ENCODE data around the gene CLSTN2. TPM values are rescaled to one million over a fixed set of nuclear protein-coding genes. Genes with fewer than 3 reads are reported as not detected.

CLSTN2 gene
- total RNA-seq, 1 experiment from 2014 or later, result 0.68 TPM

- peaks cover 2 to 7% of the 10 kb centered on the region in 2 experiments; a peak in 3 of 4 replicates for H3K4me1 Mint-ChIP-seq
- Histone ChIP-seq H3K79me2 (ENCODE audit: insufficient read depth, low read length) (no peaks in the 10 kb centered on the region), H2BK12ac (ENCODE audit: insufficient read length, low read depth, low read length) (no peak overlapping the region), H4K5ac (ENCODE audit: insufficient read length, low read depth, low read length) (no peak overlapping the region), H3K4ac (ENCODE audit: low read depth, low read length) (no peak overlapping the region), H2AK5ac (ENCODE audit: insufficient read length, low read length) (no peak overlapping the region), H3K23me2 (ENCODE audit: insufficient read length, low read depth, low read length, poor library complexity, severe bottlenecking) (no peaks in the 10 kb centered on the region), H2BK120ac (ENCODE audit: low read depth, low read length, poor library complexity, severe bottlenecking) (no peak overlapping the region), H4K20me1 (ENCODE audit: control insufficient read depth, insufficient read depth, insufficient read length) (no peaks in the 10 kb centered on the region), H3K18ac (ENCODE audit: insufficient read length, low read depth, low read length) (no peak overlapping the region), H3K9me3 (ENCODE audit: control insufficient read depth, low read depth, low read length) (no peaks in the 10 kb centered on the region), H3T11ph (ENCODE audit: low read length) (no peak overlapping the region), H3K27me3 (ENCODE audit: insufficient read depth, low read length) (no peaks in the 10 kb centered on the region), H3K4me1 (ENCODE audit: insufficient read depth, low read length) (no peaks in the 10 kb centered on the region), H4K8ac (replicated peaks; ENCODE audit: insufficient read length, low read depth, low read length) (no peak overlapping the region), H3K56ac (ENCODE audit: insufficient read length, low read depth, low read length) (no peak overlapping the region), H2BK20ac (ENCODE audit: low read depth, low read length, poor library complexity, severe bottlenecking) (no peak overlapping the region), H3K4me2 (ENCODE audit: insufficient read depth, insufficient read length, low read length) (no peak overlapping the region), H2BK15ac (ENCODE audit: low read depth, low read length) (no peak overlapping the region), H2AFZ (ENCODE audit: low read length) (no peak overlapping the region), H3K27ac (ENCODE audit: insufficient read length, low read depth, low read length) (no peak overlapping the region), H3K14ac (ENCODE audit: insufficient read depth, low read length) (no peak overlapping the region), H4K91ac (ENCODE audit: insufficient read length, low read depth, low read length) (no peak overlapping the region), H3K23ac (ENCODE audit: insufficient read length, low read depth, low read length) (no peak overlapping the region), H2BK5ac (ENCODE audit: insufficient read length, low read length) (no peak overlapping the region), H3K79me1 (ENCODE audit: insufficient read depth, low read depth, low read length, poor library complexity, severe bottlenecking) (no peaks in the 10 kb centered on the region), H3K9ac (ENCODE audit: extremely low read depth, insufficient read length, low read length) (no peak overlapping the region)
- no peaks in the 10 kb centered on the region for H3K9me3 Mint-ChIP-seq
- WGBS (ENCODE audit: extremely low coverage, insufficient read length, low lambda C conversion rate), result no CpG with 5 or more reads among the region's 7 CpGs
- peaks cover 4% of the 10 kb centered on the region; the same call in 1 of the 2 replicates for H3K27me3 Mint-ChIP-seq (ENCODE audit: low read depth)
- no peaks in the 10 kb centered on the region for H3K36me3 Mint-ChIP-seq (ENCODE audit: insufficient read depth in 1 of 3, low read depth in 3 of 3)
- no peak for TF ChIP-seq CTCF (conservative IDR thresholded peaks at IDR 0.05)
- no peak overlapping the region for H3K4me3 Mint-ChIP-seq
- DNase-seq, result no peak
- H3K27ac Mint-ChIP-seq, result no peak overlapping the region
These were observed 508.1 kb downstream of the CLSTN2 start for GRCh38 chr3:140443073-140443472.

All from H9 (cell line).